Astrocyte of the cerebellum (primary cell): ENCODE results near the gene UBE3C.
"Not testable (repeated sequence)": the region's sequence is repeated elsewhere in the genome, so short reads cannot be mapped to it uniquely, and the experiment has no call there.

Experiments
- DNase-seq: peaks from one replicate; pipeline ENCODE4 v3.0.0-alpha.2; 2011; ENCODE audit warnings: low read depth
- H3K4me3 ChIP-seq: 2 replicates; pipeline ENCODE4 v1.5.1; 2011; ENCODE audit warnings: mild to moderate bottlenecking, low read depth, low read length, moderate library complexity
- in situ Hi-C: cut with HindIII; loops from 2 replicates; pipeline ENCODE4 v1.10.0; 2017; ENCODE audit warnings: low sequenced_read_pairs
- TF ChIP-seq, protein P1 (sequence below): IDR thresholded peaks from 2 replicates; pipeline ENCODE4 v1.5.1; 2012; ENCODE audit warnings: low read length, low read depth, moderate library complexity, mild to moderate bottlenecking; ENCODE audit errors: missing control alignments

UBE3C gene

DNA sequence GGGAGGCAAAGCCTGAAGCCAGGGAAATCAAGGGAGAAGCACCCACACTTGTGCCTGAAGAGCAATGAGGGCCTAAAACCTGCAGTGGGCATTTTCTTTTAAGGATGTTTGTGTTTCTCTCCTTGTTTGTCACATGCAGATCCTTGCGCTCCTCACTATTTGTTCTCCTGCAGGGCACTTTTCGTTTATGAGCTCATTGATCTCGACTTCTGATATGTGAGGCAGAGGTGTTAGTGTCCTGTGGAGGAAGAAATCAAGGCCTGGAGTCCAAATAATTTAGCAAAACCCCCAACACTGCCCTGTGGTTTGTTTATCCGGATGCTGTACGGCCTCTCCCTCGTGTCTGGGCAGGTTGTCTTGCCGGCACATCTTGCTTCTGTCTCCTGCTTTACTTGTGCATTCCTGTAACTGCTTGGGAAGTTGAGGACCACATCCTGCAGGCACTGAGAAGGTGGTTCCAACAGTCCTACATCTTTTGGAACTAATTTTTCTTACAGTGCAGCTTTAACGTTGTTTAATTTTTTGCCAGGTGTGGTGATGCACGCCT is 13.7 kb downstream of the UBE3C start:
- in situ Hi-C loops = no loop called here
- no peak overlapping the region for H3K4me3 ChIP-seq
- TF ChIP-seq, protein P1, sequence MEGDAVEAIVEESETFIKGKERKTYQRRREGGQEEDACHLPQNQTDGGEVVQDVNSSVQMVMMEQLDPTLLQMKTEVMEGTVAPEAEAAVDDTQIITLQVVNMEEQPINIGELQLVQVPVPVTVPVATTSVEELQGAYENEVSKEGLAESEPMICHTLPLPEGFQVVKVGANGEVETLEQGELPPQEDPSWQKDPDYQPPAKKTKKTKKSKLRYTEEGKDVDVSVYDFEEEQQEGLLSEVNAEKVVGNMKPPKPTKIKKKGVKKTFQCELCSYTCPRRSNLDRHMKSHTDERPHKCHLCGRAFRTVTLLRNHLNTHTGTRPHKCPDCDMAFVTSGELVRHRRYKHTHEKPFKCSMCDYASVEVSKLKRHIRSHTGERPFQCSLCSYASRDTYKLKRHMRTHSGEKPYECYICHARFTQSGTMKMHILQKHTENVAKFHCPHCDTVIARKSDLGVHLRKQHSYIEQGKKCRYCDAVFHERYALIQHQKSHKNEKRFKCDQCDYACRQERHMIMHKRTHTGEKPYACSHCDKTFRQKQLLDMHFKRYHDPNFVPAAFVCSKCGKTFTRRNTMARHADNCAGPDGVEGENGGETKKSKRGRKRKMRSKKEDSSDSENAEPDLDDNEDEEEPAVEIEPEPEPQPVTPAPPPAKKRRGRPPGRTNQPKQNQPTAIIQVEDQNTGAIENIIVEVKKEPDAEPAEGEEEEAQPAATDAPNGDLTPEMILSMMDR = no peak
- no peak for DNase-seq

DNA sequence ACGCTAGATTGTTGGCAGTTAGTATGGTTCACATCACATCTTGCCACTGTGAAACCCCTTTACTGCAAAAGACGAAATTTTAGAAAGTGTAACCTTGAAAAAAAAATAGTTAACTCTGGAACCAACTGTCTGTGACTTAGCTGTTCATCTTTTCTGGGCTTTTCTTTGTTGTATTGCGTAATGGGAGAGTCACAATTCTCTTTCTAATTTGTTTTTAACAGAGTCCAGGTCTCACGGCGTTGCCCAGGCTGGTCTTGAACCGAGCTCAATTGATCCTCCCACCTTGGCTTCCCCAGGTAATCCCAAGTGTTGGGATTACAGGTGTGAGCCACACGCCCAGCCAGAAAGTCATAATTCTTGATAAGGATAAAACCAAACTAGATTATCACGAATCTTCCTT is 14.5 kb downstream of the UBE3C start:
- TF ChIP-seq, protein P1 = no peak
- no peak overlapping the region for H3K4me3 ChIP-seq
- DNase-seq = no peak
- in situ Hi-C loops = no loop called here

DNA sequence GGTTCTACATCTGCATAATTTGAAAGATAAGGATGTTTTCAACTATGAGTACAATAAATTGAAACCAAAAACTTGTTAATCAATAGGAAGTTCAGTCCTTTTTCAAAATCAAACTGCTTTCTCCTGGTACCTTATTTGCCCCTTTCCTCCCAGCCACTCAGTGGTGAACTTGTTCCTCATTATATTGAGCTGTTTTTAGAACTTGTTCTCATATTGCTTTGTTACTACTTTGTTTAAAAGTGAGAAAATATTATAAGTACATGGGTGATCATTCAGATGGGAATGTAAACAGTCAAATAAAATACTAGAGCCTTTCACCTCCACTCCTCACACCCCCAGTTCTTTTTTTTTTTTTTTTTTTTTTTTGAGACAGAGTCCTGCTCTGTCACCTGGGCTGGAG is 17.2 kb downstream of the UBE3C start:
- in situ Hi-C loops = no loop called here
- TF ChIP-seq, protein P1 = no peak
- no peak for DNase-seq
- no peak overlapping the region for H3K4me3 ChIP-seq

DNA sequence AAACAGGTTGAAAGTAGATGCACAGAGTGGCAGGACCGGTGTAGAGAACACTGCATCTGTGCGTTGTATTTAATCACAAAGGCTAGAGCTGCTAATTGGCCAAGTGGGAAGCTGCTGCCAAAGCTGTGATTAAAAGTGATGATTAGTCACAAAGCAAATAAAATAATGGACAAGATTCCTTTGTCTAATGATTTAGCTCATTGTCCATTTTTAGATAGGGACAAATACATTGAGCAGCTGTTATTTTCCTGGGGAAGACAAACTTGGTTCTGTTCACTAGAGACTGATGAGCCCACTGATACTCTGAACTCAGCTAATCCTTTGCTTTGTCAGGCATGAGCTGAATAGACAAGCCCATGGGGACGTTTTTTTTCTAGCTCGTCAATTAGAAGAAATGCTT is 19.7 kb downstream of the UBE3C start:
- in situ Hi-C loops = no loop called here
- no peak for DNase-seq

DNA sequence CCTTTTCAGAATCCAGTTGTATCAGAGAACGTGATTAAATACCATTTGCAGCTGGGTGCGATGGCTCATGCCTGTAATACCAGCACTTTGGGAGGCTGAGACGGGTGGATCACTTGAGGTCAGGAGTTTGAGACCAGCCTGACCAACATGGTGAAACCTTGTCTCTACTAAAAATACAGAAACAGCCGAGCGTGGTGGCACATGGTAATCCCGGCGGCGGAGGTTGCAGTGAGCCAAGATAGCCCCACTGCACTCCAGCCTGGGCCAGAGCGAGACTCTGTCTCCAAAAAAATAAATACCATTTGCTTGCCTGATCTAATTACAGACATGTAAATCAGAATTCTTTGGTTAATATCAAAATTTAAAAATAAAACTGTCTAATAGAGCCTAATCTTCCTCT is 20.8 kb downstream of the UBE3C start:
- in situ Hi-C loops, DNase-seq, H3K4me3 ChIP-seq: not testable (repeated sequence)

More for the DNA sequence above, 19.7 kb downstream of the UBE3C start:
- no peak overlapping the region for H3K4me3 ChIP-seq
- TF ChIP-seq, protein P1 = no peak

DNA sequence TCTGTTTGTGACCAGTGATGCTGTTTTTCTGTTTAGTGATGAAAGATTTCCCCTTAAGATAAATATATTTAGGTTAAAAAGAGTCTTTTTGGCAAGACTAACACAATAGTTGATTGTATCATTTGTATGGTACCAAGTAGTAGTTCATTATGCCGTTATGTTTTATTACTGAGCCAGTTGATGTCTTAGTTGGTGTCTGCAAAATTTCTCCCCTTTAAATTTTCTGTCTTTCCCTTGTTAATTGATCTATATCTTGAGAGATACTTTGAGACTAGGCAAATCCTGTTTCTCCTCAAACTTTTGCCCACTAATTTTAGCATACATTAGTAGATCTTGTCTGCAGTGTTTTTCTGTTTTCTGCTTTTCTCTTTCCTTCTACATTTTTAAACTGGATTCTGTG is 21.7 kb downstream of the UBE3C start:
- TF ChIP-seq, protein P1 = no peak
- in situ Hi-C loops = no loop called here
- DNase-seq = no peak
- H3K4me3 ChIP-seq = no peak overlapping the region

DNA sequence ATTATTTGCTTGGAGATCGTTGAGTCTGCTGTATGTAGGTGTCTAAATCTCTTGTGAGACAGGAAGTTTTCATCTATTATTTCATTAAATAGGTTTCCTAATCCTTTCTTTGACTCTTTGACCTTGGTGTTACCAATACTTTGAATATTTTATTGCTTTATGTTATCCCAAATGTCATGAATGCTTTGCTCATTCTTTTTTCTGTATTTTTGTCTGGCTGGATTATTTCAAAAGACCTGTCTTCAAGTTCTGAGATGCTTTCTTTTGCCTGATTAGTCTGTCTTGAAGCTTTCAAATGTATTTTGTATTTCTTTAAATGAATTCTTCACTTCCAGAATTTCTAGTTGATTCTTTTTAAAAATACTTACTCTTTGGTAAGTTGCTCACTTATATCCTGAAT is 27.3 kb downstream of the UBE3C start:
- in situ Hi-C loops = no loop called here
- DNase-seq = no peak
- no peak overlapping the region for H3K4me3 ChIP-seq
- TF ChIP-seq, protein P1 = no peak
